NOMO-1 (cell line): ENCODE measurements around the gene CD300LF.

Source experiments
- DNase-seq, 2 experiments: peaks; one replicate each; lab custom pipeline; 2025; ENCODE audit not compliant: unreplicated experiment in 2 of 2; lab: John Stamatoyannopoulos, UW

Gene CD300LF

GRCh38 chr17:74712756-74713155 is at the start of gene CD300LF:
Gene CD300LF (minus strand): TSS chr17:74712923. CDS start chr17:74712866, 57 bp downstream.
- DNase-seq, result peak; percentile 68 to 91

- DNase-seq, result no peak
These were observed 49.2 kb upstream of the CD300LF start for GRCh38 chr17:74761931-74762330.

GRCh38 chr17:74761419-74761818 is 48.7 kb upstream of the CD300LF start:
- no peak for DNase-seq

- no peak for DNase-seq
These were observed 47.8 kb upstream of the CD300LF start for GRCh38 chr17:74760404-74761105.

- DNase-seq, result no peak
These were observed 47.2 kb upstream of the CD300LF start for GRCh38 chr17:74759941-74760340.

- DNase-seq, result peak; percentile 75 to 83
These were observed 46.6 kb upstream of the CD300LF start for GRCh38 chr17:74759243-74759801.

GRCh38 chr17:74758848-74759168 is 46.1 kb upstream of the CD300LF start:
- peak; percentile 16 to 18 for DNase-seq

GRCh38 chr17:74757931-74758847 is 45.5 kb upstream of the CD300LF start:
- no peak for DNase-seq

GRCh38 chr17:74757502-74757901 is 44.8 kb upstream of the CD300LF start:
- no peak for DNase-seq

GRCh38 chr17:74756891-74757290 is 44.2 kb upstream of the CD300LF start:
- no peak for DNase-seq

- no peak for DNase-seq
These were observed 42.8 kb upstream of the CD300LF start for GRCh38 chr17:74755533-74755932.

- no peak for DNase-seq
These were observed 42.1 kb upstream of the CD300LF start for GRCh38 chr17:74754832-74755231.

- no peak for DNase-seq
These were observed 40.2 kb upstream of the CD300LF start for GRCh38 chr17:74752822-74753401.

- no peak for DNase-seq
These were observed 39.7 kb upstream of the CD300LF start for GRCh38 chr17:74752415-74752814.

GRCh38 chr17:74750327-74751069 is 37.8 kb upstream of the CD300LF start:
- DNase-seq, result no peak

GRCh38 chr17:74750039-74750326 is 37.3 kb upstream of the CD300LF start:
- no peak for DNase-seq

GRCh38 chr17:74749279-74750038 is 36.7 kb upstream of the CD300LF start:
- DNase-seq, result no peak

GRCh38 chr17:74748529-74749278 is 36.0 kb upstream of the CD300LF start, which contains the start of gene NHERF1:
Gene NHERF1 (plus strand): TSS chr17:74748628. CDS start chr17:74748847, 219 bp downstream.
- DNase-seq, result no peak

GRCh38 chr17:74748279-74748528 is 35.5 kb upstream of the CD300LF start:
- DNase-seq, result peak; percentile 90 to 97

- DNase-seq, result peak; percentile 37 to 47
These were observed 34.2 kb upstream of the CD300LF start for GRCh38 chr17:74746922-74747321.
